DND-41 (cell line): ENCODE data around the gene WSB2.

Source experiments
- CTCF ChIP-seq: IDR thresholded peaks from 2 replicates; pipeline ENCODE4 v1.5.1; 2012; ENCODE audit warnings: borderline replicate concordance, low read length, moderate library complexity, mild to moderate bottlenecking; ENCODE audit not compliant: poor library complexity, severe bottlenecking; ENCODE audit errors: extremely low read depth
- EZH2 ChIP-seq: IDR thresholded peaks from 3 replicates; pipeline ENCODE4 v1.6.1; 2012; ENCODE audit warnings: borderline replicate concordance, low read depth, mild to moderate bottlenecking, moderate library complexity, low read length, inconsistent platforms; ENCODE audit not compliant: severe bottlenecking

GRCh38 chr12:118058881-118059280 lies 2.1 kb downstream of the WSB2 start:
- no peak for TF ChIP-seq EZH2
- no peak for TF ChIP-seq CTCF
